ENCODE data around the gene DCAF6. TPM values are rescaled to one million over a fixed set of nuclear protein-coding genes. Genes with fewer than 3 reads are reported as not detected.

The DCAF6 gene
- total RNA-seq, 4 donors from 2014 or later, result 38.2 to 90.3 (median 54.8) TPM

GRCh38 chr1:167929725-167930124 is 6.8 kb upstream of the DCAF6 start:
- 49% methylated on average over 1 of the region's 1 CpG for WGBS
- no peak overlapping the region for H3K4me3 ChIP-seq
- no peaks in the 10 kb centered on the region for H3K9me3 ChIP-seq
- H3K4me1 ChIP-seq, result peaks cover 25% of the 10 kb centered on the region
- H3K36me3 ChIP-seq, result no peaks in the 10 kb centered on the region
- no peaks in the 10 kb centered on the region for H3K27me3 ChIP-seq
- no peak for DNase-seq (ENCODE audit: low spot score in 2 of 2)
- no peak overlapping the region for H3K27ac ChIP-seq
- no peak for TF ChIP-seq POLR2A (IDR thresholded peaks at IDR 0.05)
- TF ChIP-seq EP300 (IDR thresholded peaks at IDR 0.05), result no peak
- TF ChIP-seq POLR2AphosphoS5 (IDR thresholded peaks at IDR 0.05), result no peak
- no peak for TF ChIP-seq CTCF (IDR thresholded peaks at IDR 0.05)

GRCh38 chr1:167933788-167934187 is 2.7 kb upstream of the DCAF6 start:
- TF ChIP-seq POLR2A (IDR thresholded peaks at IDR 0.05), result no peak
- TF ChIP-seq CTCF (IDR thresholded peaks at IDR 0.05), result no peak
- no peak for TF ChIP-seq EP300 (IDR thresholded peaks at IDR 0.05)
- TF ChIP-seq POLR2AphosphoS5 (IDR thresholded peaks at IDR 0.05), result no peak
- WGBS, result 73% methylated on average over 4 of the region's 4 CpGs
- Histone ChIP-seq H3K9me3 (no peaks in the 10 kb centered on the region), H3K27ac (no peak overlapping the region), H3K4me3 (peak overlapping the region; percentile 86), H3K36me3 (no peaks in the 10 kb centered on the region), H3K4me1 (peaks cover 38% of the 10 kb centered on the region), H3K27me3 (no peaks in the 10 kb centered on the region)
- no peak for DNase-seq (ENCODE audit: low spot score in 2 of 2)

GRCh38 chr1:167934426-167935215 is 1.9 kb upstream of the DCAF6 start:
- WGBS, result 17% methylated on average over 4 of the region's 4 CpGs
- no peaks in the 10 kb centered on the region for H3K9me3 ChIP-seq
- TF ChIP-seq POLR2AphosphoS5 (IDR thresholded peaks at IDR 0.05) (no peak), POLR2A (IDR thresholded peaks at IDR 0.05) (no peak), EP300 (IDR thresholded peaks at IDR 0.05) (no peak), CTCF (IDR thresholded peaks at IDR 0.05) (no peak)
- H3K27ac ChIP-seq, result peak overlapping the region; percentile 95
- no peak for DNase-seq (ENCODE audit: low spot score in 2 of 2)
- H3K4me3 ChIP-seq, result peak overlapping the region; percentile 86
- no peaks in the 10 kb centered on the region for H3K36me3 ChIP-seq
- peaks cover 42% of the 10 kb centered on the region for H3K4me1 ChIP-seq
- no peaks in the 10 kb centered on the region for H3K27me3 ChIP-seq

- Histone ChIP-seq H3K27ac (peak overlapping the region; percentile 95), H3K4me1 (peaks cover 42% of the 10 kb centered on the region), H3K4me3 (peak overlapping the region; percentile 86), H3K27me3 (no peaks in the 10 kb centered on the region), H3K9me3 (no peaks in the 10 kb centered on the region), H3K36me3 (no peaks in the 10 kb centered on the region)
- under 1% methylated on average over 13 of the region's 45 CpGs for WGBS
- TF ChIP-seq EP300 (IDR thresholded peaks at IDR 0.05) (no peak), POLR2A (IDR thresholded peaks at IDR 0.05) (peak in 1 of 2 donors; percentile 67), POLR2AphosphoS5 (IDR thresholded peaks at IDR 0.05) (peak in 2 of 3 donors; percentile 21 to 36), CTCF (IDR thresholded peaks at IDR 0.05) (no peak)
- DNase-seq (ENCODE audit: low spot score in 2 of 2), result no peak
Observed at GRCh38 chr1:167935216-167936067, 1.0 kb upstream of the DCAF6 start.
